ENCODE measurements around the gene WASL.
"Not testable (repeated sequence)": the region's sequence is repeated elsewhere in the genome, so short reads cannot be mapped to it uniquely, and the experiment has no call there.

WASL gene

DNA sequence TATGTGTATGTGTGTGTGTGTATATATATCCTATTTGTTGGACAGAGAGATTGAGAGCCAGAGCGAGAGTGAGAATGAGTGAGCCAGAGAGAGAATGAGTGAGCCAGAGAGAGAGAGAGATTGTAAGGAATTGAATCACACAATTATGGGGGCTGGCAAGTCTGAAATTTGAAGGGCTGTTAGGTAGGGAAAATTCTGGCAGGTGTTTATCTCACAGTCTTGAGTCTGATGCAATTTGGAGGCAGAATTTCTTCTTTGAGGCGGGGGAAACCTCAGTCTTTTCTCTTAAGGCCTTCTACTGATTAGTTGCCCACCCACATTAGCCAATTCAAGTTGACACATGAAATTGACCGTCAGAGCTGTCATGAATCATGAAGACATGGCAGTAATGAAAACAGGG, 41.0 kb upstream of the WASL start:
- TF ChIP-seq, protein P1, sequence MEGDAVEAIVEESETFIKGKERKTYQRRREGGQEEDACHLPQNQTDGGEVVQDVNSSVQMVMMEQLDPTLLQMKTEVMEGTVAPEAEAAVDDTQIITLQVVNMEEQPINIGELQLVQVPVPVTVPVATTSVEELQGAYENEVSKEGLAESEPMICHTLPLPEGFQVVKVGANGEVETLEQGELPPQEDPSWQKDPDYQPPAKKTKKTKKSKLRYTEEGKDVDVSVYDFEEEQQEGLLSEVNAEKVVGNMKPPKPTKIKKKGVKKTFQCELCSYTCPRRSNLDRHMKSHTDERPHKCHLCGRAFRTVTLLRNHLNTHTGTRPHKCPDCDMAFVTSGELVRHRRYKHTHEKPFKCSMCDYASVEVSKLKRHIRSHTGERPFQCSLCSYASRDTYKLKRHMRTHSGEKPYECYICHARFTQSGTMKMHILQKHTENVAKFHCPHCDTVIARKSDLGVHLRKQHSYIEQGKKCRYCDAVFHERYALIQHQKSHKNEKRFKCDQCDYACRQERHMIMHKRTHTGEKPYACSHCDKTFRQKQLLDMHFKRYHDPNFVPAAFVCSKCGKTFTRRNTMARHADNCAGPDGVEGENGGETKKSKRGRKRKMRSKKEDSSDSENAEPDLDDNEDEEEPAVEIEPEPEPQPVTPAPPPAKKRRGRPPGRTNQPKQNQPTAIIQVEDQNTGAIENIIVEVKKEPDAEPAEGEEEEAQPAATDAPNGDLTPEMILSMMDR (conservative IDR thresholded peaks at IDR 0.05), result no peak
- no peak for TF ChIP-seq ZFX (IDR thresholded peaks at IDR 0.05)
- H3K27ac ChIP-seq, result no peak overlapping the region

DNA sequence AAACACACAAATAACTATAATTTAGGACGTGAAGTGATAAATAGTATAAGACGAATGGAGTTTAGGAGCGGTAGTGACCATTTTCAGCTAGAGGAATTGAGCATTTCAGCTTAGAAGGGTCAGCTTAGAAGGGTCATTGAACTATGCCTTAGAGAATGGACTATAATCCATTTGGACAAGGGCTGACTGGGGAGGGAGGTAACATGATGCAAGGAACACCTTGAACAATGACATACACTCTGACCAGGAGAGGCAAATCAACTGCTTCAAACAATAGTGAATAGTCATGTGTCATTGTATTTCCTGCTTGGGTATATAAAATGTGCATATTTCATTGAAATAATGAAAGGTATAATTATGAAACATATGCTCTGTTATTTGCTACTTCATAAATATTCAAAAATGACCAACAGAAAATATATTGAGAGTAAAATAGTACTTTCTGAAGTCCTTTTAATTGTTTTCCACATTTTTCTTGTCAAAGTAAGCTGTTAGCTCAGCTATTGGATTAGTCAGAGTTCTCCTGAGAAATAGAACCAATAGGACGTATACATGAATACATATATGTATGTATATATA, 40.5 kb upstream of the WASL start:
- no peak overlapping the region for H3K27ac ChIP-seq
- TF ChIP-seq, protein P1 (conservative IDR thresholded peaks at IDR 0.05), result no peak
- TF ChIP-seq ZFX (IDR thresholded peaks at IDR 0.05), result no peak

DNA sequence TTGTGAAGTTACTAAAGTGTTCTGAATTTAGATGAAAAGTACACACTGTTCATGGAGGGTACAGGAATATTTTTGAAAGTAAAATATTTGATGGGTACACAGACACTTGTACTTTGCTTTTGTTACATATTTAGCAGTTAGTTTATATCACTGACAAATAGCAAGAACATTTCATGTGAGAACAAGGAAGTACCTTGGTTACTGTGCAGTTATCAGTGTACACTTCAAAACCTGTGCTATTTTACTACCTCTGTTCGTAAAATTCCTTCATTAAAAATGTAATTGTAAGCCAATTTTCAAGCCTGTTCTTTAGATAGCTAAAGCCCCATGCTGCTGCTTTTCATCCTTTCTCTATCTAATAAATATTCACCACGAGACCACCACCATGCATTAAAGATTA, 39.8 kb upstream of the WASL start:
- TF ChIP-seq ZFX (IDR thresholded peaks at IDR 0.05), result no peak
- TF ChIP-seq, protein P1 (conservative IDR thresholded peaks at IDR 0.05), result no peak
- H3K27ac ChIP-seq, result no peak overlapping the region

DNA sequence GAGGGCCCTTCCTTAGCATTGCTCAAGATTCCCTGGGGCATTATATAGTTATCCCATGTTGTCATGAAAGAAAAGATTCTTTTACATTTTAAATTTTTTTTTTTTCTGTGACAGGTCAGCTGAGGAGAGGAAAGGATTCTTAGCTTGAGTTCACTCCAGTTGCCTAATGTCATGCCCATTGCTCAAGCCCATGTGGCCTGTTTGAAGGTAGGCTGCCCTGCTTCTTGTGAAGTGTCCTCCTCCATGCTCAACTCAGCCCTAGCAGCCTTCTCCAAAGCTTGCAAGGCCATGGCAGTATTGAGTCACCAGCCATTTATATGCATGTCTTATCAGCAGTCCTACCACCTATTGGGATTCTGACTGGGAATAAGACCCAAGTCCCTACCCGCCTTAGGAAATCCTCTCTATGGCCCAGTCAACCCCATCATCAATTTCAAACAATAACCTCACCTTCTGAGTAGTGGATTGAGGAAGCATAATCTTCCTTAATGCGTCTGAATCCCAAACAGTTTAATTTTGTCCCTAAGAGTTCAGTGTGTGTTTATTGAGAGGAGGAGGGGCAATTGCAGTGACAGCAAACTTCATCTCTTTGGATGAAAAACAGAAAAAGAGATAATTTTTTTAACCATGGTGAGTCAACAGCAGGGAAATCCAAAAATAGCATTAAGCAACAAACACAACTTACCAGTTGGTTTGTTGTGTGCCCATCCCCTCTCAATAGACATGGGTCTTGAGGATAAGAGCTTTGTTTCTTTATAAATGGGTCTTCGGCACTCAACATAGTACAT, 38.6 kb upstream of the WASL start:
- no peak overlapping the region for H3K27ac ChIP-seq
- TF ChIP-seq ZFX (IDR thresholded peaks at IDR 0.05), result no peak
- TF ChIP-seq, protein P1 (conservative IDR thresholded peaks at IDR 0.05), result no peak

DNA sequence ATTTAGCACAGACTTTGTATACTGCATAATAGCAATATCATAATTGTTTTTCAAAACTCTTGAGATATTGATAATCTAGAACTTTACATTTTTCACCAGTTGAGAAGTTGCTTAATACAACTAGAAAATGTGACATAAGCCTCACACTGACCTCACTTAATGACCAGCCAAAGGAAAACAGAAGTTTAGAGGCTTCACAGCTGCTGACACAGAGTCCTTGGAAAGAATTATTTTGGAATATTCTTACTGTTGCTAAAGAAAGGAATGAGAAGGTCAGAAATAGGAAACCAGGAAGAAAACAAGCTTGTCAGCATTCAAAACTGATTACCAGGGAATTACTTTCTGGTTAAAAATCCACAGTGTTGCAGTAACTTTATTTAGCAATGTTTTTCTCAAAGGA, 35.5 kb upstream of the WASL start:
- no peak overlapping the region for H3K27ac ChIP-seq

DNA sequence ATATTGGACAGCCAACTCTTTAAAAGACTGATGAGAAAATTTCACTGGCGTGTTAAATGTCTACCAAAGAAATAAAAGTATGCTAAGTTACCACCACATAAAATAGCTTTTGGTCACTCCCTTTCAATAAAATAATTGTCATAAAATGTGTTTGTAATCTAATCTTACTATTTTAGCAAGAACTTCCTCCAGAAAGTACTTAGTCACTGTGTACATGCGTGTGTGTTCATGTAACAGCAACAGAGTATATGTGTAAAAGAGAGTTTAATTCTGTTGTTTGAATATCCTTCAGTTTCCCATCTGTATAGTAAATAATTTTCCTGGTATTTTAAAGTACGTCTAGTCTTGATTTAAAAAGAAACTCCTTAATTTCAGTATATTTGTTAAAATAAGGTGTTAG, 35.0 kb upstream of the WASL start:
- TF ChIP-seq, protein P1 (conservative IDR thresholded peaks at IDR 0.05), result no peak
- TF ChIP-seq ZFX (IDR thresholded peaks at IDR 0.05), result no peak
- no peak overlapping the region for H3K27ac ChIP-seq

More for the DNA sequence above, 35.5 kb upstream of the WASL start:
- TF ChIP-seq, protein P1 (conservative IDR thresholded peaks at IDR 0.05), result no peak
- no peak for TF ChIP-seq ZFX (IDR thresholded peaks at IDR 0.05)

DNA sequence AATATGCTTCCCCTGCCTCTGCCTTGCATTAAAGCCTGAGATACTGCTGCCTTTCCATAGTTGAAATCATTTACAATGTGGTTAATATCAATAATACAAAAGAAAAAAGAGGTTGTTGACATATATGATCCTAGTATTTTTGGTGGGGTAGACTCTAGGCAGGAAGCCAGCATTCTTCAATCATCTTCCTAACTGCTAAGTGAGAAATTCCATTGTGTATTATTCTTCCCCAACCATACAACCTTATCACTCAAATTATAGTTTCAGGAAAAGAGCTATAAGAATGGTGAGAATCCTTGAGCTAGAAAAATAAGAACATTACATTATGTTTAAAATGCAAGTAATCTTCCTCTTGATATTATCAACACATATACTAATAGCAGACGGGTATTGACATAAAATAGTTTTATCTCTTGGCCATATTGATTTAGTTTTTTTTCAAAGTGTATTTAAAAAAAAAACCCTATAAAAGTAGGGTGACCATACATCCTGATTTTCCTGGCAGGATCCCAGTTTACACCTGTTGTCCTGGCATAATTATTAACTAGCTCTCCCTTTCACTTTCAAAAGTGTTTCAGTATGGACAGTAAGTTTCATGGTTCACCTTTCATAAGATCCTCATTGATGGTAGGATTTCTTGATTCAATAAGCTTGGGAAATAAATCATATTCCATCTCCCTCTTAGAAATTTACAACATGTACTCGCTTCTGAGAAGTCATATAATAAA, 33.4 kb upstream of the WASL start:
- TF ChIP-seq ZFX (IDR thresholded peaks at IDR 0.05), result no peak
- TF ChIP-seq, protein P1 (conservative IDR thresholded peaks at IDR 0.05), result no peak
- no peak overlapping the region for H3K27ac ChIP-seq

DNA sequence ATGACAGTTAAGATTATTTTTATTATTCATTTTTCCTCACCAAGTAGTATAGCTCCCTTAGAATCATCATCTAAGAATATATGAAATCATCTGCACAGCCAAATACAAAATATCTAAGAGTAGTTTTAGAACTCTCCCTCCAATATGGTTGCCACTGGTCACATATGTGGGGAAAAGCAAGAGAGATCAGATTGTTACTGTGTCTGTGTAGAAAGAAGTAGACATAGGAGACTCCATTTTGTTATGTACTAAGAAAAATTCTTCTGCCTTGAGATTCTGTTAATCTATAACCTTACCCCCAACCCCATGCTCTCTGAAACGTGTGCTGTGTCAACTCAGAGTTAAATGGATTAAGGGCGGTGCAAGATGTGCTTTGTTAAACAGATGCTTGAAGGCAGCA, 31.7 kb upstream of the WASL start:
- not testable (repeated sequence) for H3K27ac ChIP-seq
